ENCODE results near the gene SPC24. TPM values are rescaled to one million over a fixed set of nuclear protein-coding genes. Genes with fewer than 3 reads are reported as not detected.
"Not testable (repeated sequence)": the region's sequence is repeated elsewhere in the genome, so short reads cannot be mapped to it uniquely, and the experiment has no call there.

Gene SPC24
- total RNA-seq, 2 experiments from 2014 or later, result 64.1 to 70.3 TPM

- CTCF ChIA-PET, result no interaction called here
- Mint-ChIP-seq H3K4me3 (no peak overlapping the region), H3K27ac (no peak overlapping the region), H3K27me3 (peaks cover 2% of the 10 kb centered on the region), H3K36me3 (no peaks in the 10 kb centered on the region), H3K9me3 (peaks cover 4% of the 10 kb centered on the region), H3K4me1 (ENCODE audit: low read depth) (no peaks in the 10 kb centered on the region)
- no peak for DNase-seq
- POLR2A ChIA-PET, result no interaction called here
- intact Hi-C loops (cut with micrococcal nuclease), result no loop called here
These were observed 31.9 kb upstream of the SPC24 start for GRCh38 chr19:11187441-11187840.

GRCh38 chr19:11182994-11183393 is 27.4 kb upstream of the SPC24 start:
- DNase-seq, result no peak
- H3K9me3 Mint-ChIP-seq, result peaks cover 4% of the 10 kb centered on the region
- H3K36me3 Mint-ChIP-seq, result no peaks in the 10 kb centered on the region
- intact Hi-C loops (cut with micrococcal nuclease), result no loop called here
- H3K27me3 Mint-ChIP-seq, result peaks cover 2% of the 10 kb centered on the region
- peaks cover 8% of the 10 kb centered on the region for H3K4me1 Mint-ChIP-seq (ENCODE audit: low read depth)
- POLR2A ChIA-PET, result interaction anchor here (1.0 kb wide), 1 partner anchor 27 kb away, joined by 5 read pairs; the partner anchor contains the start of gene SPC24
- no peak overlapping the region for H3K4me3 Mint-ChIP-seq
- no peak overlapping the region for H3K27ac Mint-ChIP-seq
- CTCF ChIA-PET, result interaction anchor here (1.3 kb wide), 1 partner anchor 60 kb away, joined by 4 read pairs; no protein-coding TSS in a partner anchor

- ChIA-PET CTCF (no interaction called here), POLR2A (no interaction called here)
- H3K36me3 Mint-ChIP-seq, result no peaks in the 10 kb centered on the region
- peaks cover 4% of the 10 kb centered on the region for H3K9me3 Mint-ChIP-seq
- intact Hi-C loops (cut with micrococcal nuclease), result no loop called here
- peaks cover 5% of the 10 kb centered on the region for H3K27me3 Mint-ChIP-seq
- peaks cover 8% of the 10 kb centered on the region for H3K4me1 Mint-ChIP-seq (ENCODE audit: low read depth)
- no peak overlapping the region for H3K4me3 Mint-ChIP-seq
- H3K27ac Mint-ChIP-seq, result no peak overlapping the region
- no peak for DNase-seq
These were observed 25.9 kb upstream of the SPC24 start for GRCh38 chr19:11181488-11181887.

- CTCF ChIA-PET; H3K4me1 Mint-ChIP-seq (ENCODE audit: low read depth); POLR2A ChIA-PET; H3K36me3 Mint-ChIP-seq; H3K27me3 Mint-ChIP-seq; H3K27ac Mint-ChIP-seq; DNase-seq; intact Hi-C loops (cut with micrococcal nuclease); H3K9me3 Mint-ChIP-seq; H3K4me3 Mint-ChIP-seq: not testable (repeated sequence)
These were observed 25.4 kb upstream of the SPC24 start for GRCh38 chr19:11180975-11181374.

- Mint-ChIP-seq H3K9me3 (peaks cover 4% of the 10 kb centered on the region), H3K27ac (no peak overlapping the region), H3K4me1 (ENCODE audit: low read depth) (peaks cover 8% of the 10 kb centered on the region), H3K4me3 (no peak overlapping the region), H3K27me3 (peaks cover 5% of the 10 kb centered on the region), H3K36me3 (no peaks in the 10 kb centered on the region)
- ChIA-PET POLR2A (no interaction called here), CTCF (no interaction called here)
- no peak for DNase-seq
- intact Hi-C loops (cut with micrococcal nuclease), result no loop called here
These were observed 24.8 kb upstream of the SPC24 start for GRCh38 chr19:11180346-11180745.

- no peak overlapping the region for H3K4me3 Mint-ChIP-seq
- H3K36me3 Mint-ChIP-seq, result no peaks in the 10 kb centered on the region
These were observed 24.2 kb upstream of the SPC24 start for GRCh38 chr19:11179716-11180297.

GRCh38 chr19:11179145-11179465 is 23.5 kb upstream of the SPC24 start:
- POLR2A ChIA-PET; CTCF ChIA-PET; H3K27me3 Mint-ChIP-seq; H3K27ac Mint-ChIP-seq; H3K4me1 Mint-ChIP-seq (ENCODE audit: low read depth); H3K9me3 Mint-ChIP-seq; H3K36me3 Mint-ChIP-seq; DNase-seq; intact Hi-C loops (cut with micrococcal nuclease); H3K4me3 Mint-ChIP-seq: not testable (repeated sequence)

More at GRCh38 chr19:11179716-11180297, 24.2 kb upstream of the SPC24 start:
- Mint-ChIP-seq H3K27me3 (peaks cover 5% of the 10 kb centered on the region), H3K27ac (no peak overlapping the region), H3K4me1 (ENCODE audit: low read depth) (peaks cover 8% of the 10 kb centered on the region), H3K9me3 (peaks cover 4% of the 10 kb centered on the region)
- intact Hi-C loops (cut with micrococcal nuclease), result no loop called here
- ChIA-PET POLR2A (no interaction called here), CTCF (no interaction called here)
- DNase-seq, result peak; percentile 41

GRCh38 chr19:11177592-11177991 is 22.0 kb upstream of the SPC24 start:
- intact Hi-C loops (cut with micrococcal nuclease), result no loop called here
- H3K4me3 Mint-ChIP-seq, result no peak overlapping the region
- H3K36me3 Mint-ChIP-seq, result no peaks in the 10 kb centered on the region
- no peaks in the 10 kb centered on the region for H3K9me3 Mint-ChIP-seq
- H3K4me1 Mint-ChIP-seq (ENCODE audit: low read depth), result peaks cover 8% of the 10 kb centered on the region
- no peak for DNase-seq
- H3K27me3 Mint-ChIP-seq, result peaks cover 3% of the 10 kb centered on the region
- CTCF ChIA-PET, result no interaction called here
- POLR2A ChIA-PET, result no interaction called here
- H3K27ac Mint-ChIP-seq, result no peak overlapping the region

- H3K36me3 Mint-ChIP-seq, result no peaks in the 10 kb centered on the region
- no peak for DNase-seq
- ChIA-PET POLR2A (no interaction called here), CTCF (no interaction called here)
- H3K27me3 Mint-ChIP-seq, result peaks cover 3% of the 10 kb centered on the region
- H3K9me3 Mint-ChIP-seq, result no peaks in the 10 kb centered on the region
- H3K4me1 Mint-ChIP-seq (ENCODE audit: low read depth), result peaks cover 8% of the 10 kb centered on the region
- intact Hi-C loops (cut with micrococcal nuclease), result no loop called here
- H3K4me3 Mint-ChIP-seq, result no peak overlapping the region
- no peak overlapping the region for H3K27ac Mint-ChIP-seq
These were observed 21.0 kb upstream of the SPC24 start for GRCh38 chr19:11176466-11177193.

- intact Hi-C loops (cut with micrococcal nuclease), result no loop called here
- ChIA-PET CTCF (interaction anchor here (0.6 kb wide), 1 partner anchor 37 kb away, joined by 3 read pairs; no protein-coding TSS in a partner anchor), POLR2A (no interaction called here)
- Mint-ChIP-seq H3K4me1 (ENCODE audit: low read depth) (peaks cover 8% of the 10 kb centered on the region), H3K27me3 (peaks cover 3% of the 10 kb centered on the region), H3K27ac (no peak overlapping the region), H3K4me3 (no peak overlapping the region), H3K36me3 (no peaks in the 10 kb centered on the region), H3K9me3 (no peaks in the 10 kb centered on the region)
- no peak for DNase-seq
These were observed 20.3 kb upstream of the SPC24 start for GRCh38 chr19:11175920-11176319.

- DNase-seq, result no peak
- H3K36me3 Mint-ChIP-seq, result no peaks in the 10 kb centered on the region
- H3K27me3 Mint-ChIP-seq, result peaks cover 3% of the 10 kb centered on the region
- H3K27ac Mint-ChIP-seq, result no peak overlapping the region
- H3K9me3 Mint-ChIP-seq, result no peaks in the 10 kb centered on the region
- intact Hi-C loops (cut with micrococcal nuclease), result no loop called here
- CTCF ChIA-PET, result no interaction called here
- POLR2A ChIA-PET, result no interaction called here
- H3K4me1 Mint-ChIP-seq (ENCODE audit: low read depth), result no peaks in the 10 kb centered on the region
- no peak overlapping the region for H3K4me3 Mint-ChIP-seq
These were observed 18.8 kb upstream of the SPC24 start for GRCh38 chr19:11174336-11174735.

GRCh38 chr19:11173516-11174155 is 18.1 kb upstream of the SPC24 start:
- Mint-ChIP-seq H3K36me3 (no peaks in the 10 kb centered on the region), H3K4me1 (ENCODE audit: low read depth) (no peaks in the 10 kb centered on the region)
- intact Hi-C loops (cut with micrococcal nuclease), result no loop called here

GRCh38 chr19:11172576-11172975 is 17.0 kb upstream of the SPC24 start:
- no peak overlapping the region for H3K4me3 Mint-ChIP-seq
- ChIA-PET POLR2A (no interaction called here), CTCF (no interaction called here)
- no peaks in the 10 kb centered on the region for H3K4me1 Mint-ChIP-seq (ENCODE audit: low read depth)
- H3K9me3 Mint-ChIP-seq, result no peaks in the 10 kb centered on the region
- no peak overlapping the region for H3K27ac Mint-ChIP-seq
- no peak for DNase-seq
- no peaks in the 10 kb centered on the region for H3K36me3 Mint-ChIP-seq
- peaks cover under 1% of the 10 kb centered on the region for H3K27me3 Mint-ChIP-seq
- intact Hi-C loops (cut with micrococcal nuclease), result no loop called here

More at GRCh38 chr19:11173516-11174155, 18.1 kb upstream of the SPC24 start:
- Mint-ChIP-seq H3K27ac (no peak overlapping the region), H3K4me3 (no peak overlapping the region), H3K27me3 (peaks cover 3% of the 10 kb centered on the region), H3K9me3 (no peaks in the 10 kb centered on the region)
- POLR2A ChIA-PET, result no interaction called here
- CTCF ChIA-PET, result no interaction called here
- no peak for DNase-seq

Data from activated CD4-positive, alpha-beta memory T cell treated with anti-CD3 and anti-CD28 coated beads for 36 hours (primary cell).